Spinal cord (tissue), 10 donors: ENCODE results near the gene CEP19. TPM values are rescaled to one million over a fixed set of nuclear protein-coding genes. Genes with fewer than 3 reads are reported as not detected.
"Not testable (repeated sequence)": the region's sequence is repeated elsewhere in the genome, so short reads cannot be mapped to it uniquely, and the experiment has no call there.

ENCODE experiments used
- DNase-seq, 6 donors: peaks; one replicate each; pipeline versions ENCODE4 v3.0.0 to v3.0.0-alpha.2; 2013 to 2015; ENCODE audit warnings: low spot score in 6 of 6, low read depth in 4 of 6
- H3K27ac ChIP-seq: one replicate; pipeline ENCODE4 v1.5.1; 2013; ENCODE audit warnings: low read depth, low read length, control low read depth
- H3K27me3 ChIP-seq: one replicate; pipeline ENCODE4 v1.6.1; 2013; ENCODE audit warnings: low read length; ENCODE audit not compliant: control insufficient read depth, insufficient read depth
- H3K36me3 ChIP-seq: one replicate; pipeline ENCODE4 v1.6.1; 2013; ENCODE audit warnings: low read length; ENCODE audit not compliant: control insufficient read depth, insufficient read depth
- H3K4me1 ChIP-seq: one replicate; pipeline ENCODE4 v1.6.1; 2013; ENCODE audit warnings: low read length; ENCODE audit not compliant: control insufficient read depth, insufficient read depth
- H3K4me3 ChIP-seq: one replicate; pipeline ENCODE4 v1.5.1; 2013; ENCODE audit warnings: low read depth, low read length, control low read depth
- H3K9me3 ChIP-seq: one replicate; pipeline ENCODE4 v1.6.1; 2013; ENCODE audit warnings: low read length; ENCODE audit not compliant: control insufficient read depth, insufficient read depth
- WGBS: methylation state at CpG from one replicate; pipeline ENCODE4 v1.1.5; 2013; ENCODE audit warnings: missing lambda C conversion rate; ENCODE audit not compliant: insufficient coverage; 5-methylcytosine and 5-hydroxymethylcytosine counted together
- polyA plus RNA-seq, 2 donors: library from polyadenylated mRNA; unstranded; fragments of 120-200 nt; gene quantifications; one replicate each; pipeline ENCODE4 v1.2.1, GENCODE V29; 2013; ENCODE audit not compliant: insufficient read length in 2 of 2
- total RNA-seq, 2 donors: library from RNA; depleted of rRNA in 1 of 2; stranded (reverse); fragments of 120-200 nt in 1 of 2; fragments of >200 nt in 1 of 2; gene quantifications; one replicate each; pipeline versions ENCODE4 v1.2.3 to v1.2.4, GENCODE V29; 2013 to 2014
- donor health status: healthy.

Gene CEP19
- total and polyA plus RNA-seq, 4 donors, result 5.8 to 11.7 (median 10.3) TPM

DNA sequence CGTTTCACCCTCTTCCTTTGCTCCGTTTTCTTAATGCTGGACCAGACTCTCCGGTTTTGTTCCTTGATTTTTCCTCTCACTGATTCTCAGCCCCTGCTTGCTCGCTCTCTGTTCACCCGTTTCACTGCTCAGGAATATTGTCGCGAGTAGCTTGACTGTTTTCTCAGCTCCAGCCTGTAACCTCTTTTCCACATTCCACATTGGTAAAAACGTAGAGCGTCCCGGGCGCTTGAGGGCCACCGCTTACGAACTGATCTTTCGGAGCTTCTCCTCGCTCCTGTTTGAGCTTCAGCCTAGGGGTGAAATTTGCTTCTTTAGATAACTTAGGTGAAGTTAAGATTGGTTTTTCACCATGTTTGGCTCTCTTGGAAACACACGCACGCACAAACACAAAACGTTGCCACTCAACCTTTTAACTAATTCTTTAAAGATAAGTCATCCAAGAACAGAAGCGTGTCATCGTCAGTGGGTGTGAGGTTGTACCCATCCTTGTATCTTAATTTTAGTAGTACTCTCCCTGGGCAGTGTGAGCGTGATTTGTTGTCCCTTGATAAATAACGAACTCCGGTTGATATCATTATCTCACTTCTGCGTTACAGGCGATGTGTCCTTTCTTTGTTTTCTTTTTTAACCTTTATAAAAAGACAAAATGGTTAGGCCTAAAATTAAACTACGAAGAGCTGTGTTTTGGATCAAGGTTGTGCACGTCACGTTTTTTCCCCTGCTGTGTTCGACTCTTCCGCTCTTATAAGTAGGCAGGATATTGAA, 28.6 kb upstream of the CEP19 start:
- H3K36me3 ChIP-seq, result no peaks in the 10 kb centered on the region
- H3K27me3 ChIP-seq, result no peaks in the 10 kb centered on the region
- peak overlapping the region; percentile 86 for H3K4me3 ChIP-seq
- WGBS, result 0% methylated on average over 19 of the region's 30 CpGs
- H3K4me1 ChIP-seq, result peaks cover 3% of the 10 kb centered on the region
- no peaks in the 10 kb centered on the region for H3K9me3 ChIP-seq
- H3K27ac ChIP-seq, result peak overlapping the region; percentile 96
- DNase-seq, result peak in 5 of 6 donors; percentile 29 to 81 (median 36)

DNA sequence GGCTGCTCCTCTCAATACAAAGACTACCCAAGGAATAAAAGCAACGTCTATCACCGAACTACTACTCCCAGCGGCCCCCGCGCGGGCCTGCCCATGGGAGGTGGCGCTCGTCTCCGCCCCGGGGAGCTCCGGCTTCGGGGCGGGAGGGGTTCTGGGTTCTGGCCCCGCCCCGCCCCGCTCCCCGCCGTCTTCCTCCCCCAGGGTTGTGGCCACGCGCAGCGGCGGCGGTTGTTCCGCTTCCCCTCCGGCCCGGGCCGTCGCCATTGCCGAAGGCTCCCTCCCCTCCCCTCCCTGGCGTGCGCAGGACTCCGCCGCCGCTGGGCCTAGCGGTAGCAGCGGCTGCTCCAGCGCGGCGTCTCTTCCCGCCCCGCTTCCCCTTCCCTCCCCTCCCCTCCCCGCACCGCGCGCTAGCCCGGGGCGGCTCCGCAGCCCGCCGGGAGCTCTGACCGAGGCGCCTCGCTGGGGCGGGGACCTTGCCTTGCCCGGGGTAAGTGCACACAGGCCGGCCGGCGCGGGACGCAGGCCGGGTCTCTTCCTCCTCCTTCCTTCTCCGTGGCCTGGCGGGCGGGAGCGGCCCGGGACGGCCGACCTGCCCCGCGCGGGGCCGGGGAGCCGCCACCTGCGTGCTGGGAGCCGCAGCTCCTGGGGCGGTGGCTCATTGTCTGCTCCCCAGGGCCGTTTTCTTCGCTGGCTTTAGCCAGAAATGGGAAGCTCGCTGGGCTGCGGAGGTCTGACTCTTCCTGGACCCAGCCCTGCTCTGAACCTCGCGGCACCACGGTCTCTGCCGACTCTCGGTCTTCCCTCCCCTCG, 27.8 kb upstream of the CEP19 start, which contains the start of gene PAK2:
TSS of gene PAK2 (plus strand) at position 187 of the 810 bp plus-strand sequence. CDS start 42,790 bp downstream, outside the sequence.
- Histone ChIP-seq H3K9me3 (no peaks in the 10 kb centered on the region), H3K36me3 (no peaks in the 10 kb centered on the region), H3K4me3 (peak within 1 kb of the TSS; percentile 86), H3K27ac (peak within 1 kb of the TSS; percentile 96), H3K4me1 (peaks cover 3% of the 10 kb centered on the region), H3K27me3 (no peaks in the 10 kb centered on the region)
- under 1% methylated on average over 84 of the region's 86 CpGs for WGBS
- peak; percentile 66 to 97 (median 85) for DNase-seq

DNA sequence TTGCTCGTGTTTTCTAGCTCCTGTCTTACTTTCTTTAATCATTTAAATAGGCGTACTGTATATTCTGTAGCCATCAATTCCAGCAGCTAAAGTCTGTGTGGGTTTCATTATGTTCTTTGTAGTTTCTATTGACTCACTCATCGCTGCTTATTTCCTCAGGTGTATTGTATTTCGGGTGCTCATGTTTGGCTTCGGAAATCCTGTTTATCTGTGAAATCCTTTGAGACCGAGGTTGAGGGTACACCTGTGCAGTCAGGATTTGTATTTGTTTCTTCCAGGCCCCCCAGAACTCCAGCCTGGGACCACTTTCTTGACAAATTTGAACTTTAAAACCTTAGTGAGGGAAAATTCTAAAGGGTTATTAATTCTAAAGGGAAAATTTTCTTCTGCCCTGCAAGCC, 25.6 kb upstream of the CEP19 start:
- Histone ChIP-seq H3K4me1 (peaks cover 3% of the 10 kb centered on the region), H3K27me3 (no peaks in the 10 kb centered on the region), H3K27ac (no peak overlapping the region), H3K4me3 (no peak overlapping the region), H3K36me3 (peaks cover 3% of the 10 kb centered on the region), H3K9me3 (no peaks in the 10 kb centered on the region)
- WGBS, result 100% methylated on average over 2 of the region's 6 CpGs
- DNase-seq, result no peak

DNA sequence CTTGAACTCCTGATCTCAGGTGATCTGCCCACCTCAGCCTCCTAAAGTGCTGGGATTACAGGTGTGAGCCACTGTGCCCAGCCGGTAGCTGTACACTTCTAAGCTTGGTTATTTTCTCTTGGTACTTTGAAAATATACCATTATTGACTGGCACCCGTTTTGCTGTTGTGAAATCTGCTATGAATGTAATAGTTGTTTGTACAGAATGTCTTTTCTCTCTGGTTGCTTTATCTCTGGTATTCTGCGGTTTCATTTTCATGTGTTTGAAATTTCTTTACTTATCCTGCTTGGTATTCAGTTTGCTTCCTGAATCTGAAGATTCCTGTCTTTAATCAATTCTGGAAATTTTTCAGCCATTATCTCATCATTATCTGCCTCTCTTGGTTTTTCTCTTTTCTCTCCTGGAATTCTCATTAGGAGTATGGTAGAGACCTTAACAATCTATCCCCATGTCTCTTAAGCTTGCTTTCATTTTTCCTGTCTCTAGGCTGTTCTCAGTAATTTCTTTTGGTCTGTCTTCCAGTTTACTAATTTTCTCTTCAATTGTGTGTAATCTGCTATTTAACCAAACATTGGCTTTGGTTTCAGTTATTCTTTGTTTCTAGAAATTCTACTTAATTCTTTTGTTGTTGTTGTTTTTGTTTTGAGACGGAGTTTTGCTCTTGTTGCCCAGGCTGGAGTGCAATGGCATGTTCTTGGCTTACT, 24.8 kb upstream of the CEP19 start:
- Histone ChIP-seq H3K4me3 (no peak overlapping the region), H3K36me3 (peaks cover 3% of the 10 kb centered on the region), H3K27me3 (no peaks in the 10 kb centered on the region), H3K4me1 (no peaks in the 10 kb centered on the region), H3K27ac (no peak overlapping the region), H3K9me3 (no peaks in the 10 kb centered on the region)
- no peak for DNase-seq
- no CpG with 5 or more reads among the region's 4 CpGs for WGBS

DNA sequence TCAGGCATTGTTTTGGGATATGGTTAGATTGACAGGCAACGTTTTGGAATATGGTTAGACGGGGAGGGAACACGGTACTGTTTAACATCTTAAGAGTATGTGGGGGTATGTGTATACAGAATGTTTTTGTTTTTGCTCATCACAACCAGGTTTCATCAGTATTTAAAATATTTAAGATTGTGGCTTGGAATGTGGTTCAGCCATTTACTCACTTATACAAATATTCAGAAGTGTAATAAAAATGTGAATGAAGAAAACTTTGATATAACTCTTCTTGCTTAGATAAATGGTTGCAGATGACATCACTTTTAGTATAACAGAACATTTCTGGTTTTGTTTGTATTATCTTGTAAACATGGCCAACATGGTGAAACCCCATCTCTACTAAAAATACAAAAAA, 23.7 kb upstream of the CEP19 start:
- Histone ChIP-seq H3K27me3 (no peaks in the 10 kb centered on the region), H3K27ac (no peak overlapping the region), H3K4me1 (no peaks in the 10 kb centered on the region), H3K36me3 (peaks cover 3% of the 10 kb centered on the region), H3K9me3 (no peaks in the 10 kb centered on the region), H3K4me3 (no peak overlapping the region)
- DNase-seq, result no peak
- WGBS, result no CpG with 5 or more reads among the region's 3 CpGs

DNA sequence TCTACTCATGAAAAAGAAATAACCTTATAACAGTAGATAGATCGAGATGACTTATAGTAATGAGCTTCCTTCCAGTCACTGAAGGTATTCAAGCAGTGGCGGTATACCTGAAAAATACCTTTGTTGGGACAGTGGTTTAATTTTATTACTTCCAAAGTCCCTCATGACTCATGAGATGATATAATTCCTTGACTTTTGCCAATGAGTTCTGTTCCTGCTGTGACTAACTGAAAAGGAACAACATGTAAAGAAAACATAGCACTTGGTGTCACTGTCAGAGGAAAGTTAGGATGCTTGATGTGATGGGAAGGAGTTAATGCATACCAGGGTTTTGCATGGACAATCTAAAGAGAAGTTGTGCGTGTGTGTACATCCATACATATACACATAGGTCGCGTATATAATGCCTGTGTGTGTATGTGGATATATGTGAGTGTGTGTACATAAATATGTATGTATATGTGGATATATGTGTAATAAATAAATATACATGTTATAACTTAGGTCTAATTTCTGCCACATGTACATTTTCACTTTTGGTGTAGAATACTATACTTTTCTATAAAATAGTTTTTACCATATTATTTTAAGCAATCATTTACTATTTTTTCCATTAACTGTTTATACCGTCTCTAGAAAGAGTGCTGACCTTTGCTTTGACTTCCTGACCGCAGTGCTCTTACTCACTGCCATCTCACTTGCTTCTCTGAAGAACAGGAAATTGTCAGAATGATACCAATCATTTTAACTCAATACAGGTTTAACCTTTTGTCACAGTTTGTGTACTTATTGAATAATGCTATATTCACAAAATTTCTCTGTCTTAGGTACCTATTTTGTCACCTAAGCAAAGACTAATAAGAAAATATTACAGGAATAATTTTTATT, 15.0 kb upstream of the CEP19 start:
- H3K4me3 ChIP-seq, result no peak overlapping the region
- H3K4me1 ChIP-seq, result no peaks in the 10 kb centered on the region
- no peaks in the 10 kb centered on the region for H3K27me3 ChIP-seq
- no peaks in the 10 kb centered on the region for H3K9me3 ChIP-seq
- no peak overlapping the region for H3K27ac ChIP-seq
- H3K36me3 ChIP-seq, result peaks cover 12% of the 10 kb centered on the region
- no CpG with 5 or more reads among the region's 7 CpGs for WGBS
- DNase-seq, result no peak

DNA sequence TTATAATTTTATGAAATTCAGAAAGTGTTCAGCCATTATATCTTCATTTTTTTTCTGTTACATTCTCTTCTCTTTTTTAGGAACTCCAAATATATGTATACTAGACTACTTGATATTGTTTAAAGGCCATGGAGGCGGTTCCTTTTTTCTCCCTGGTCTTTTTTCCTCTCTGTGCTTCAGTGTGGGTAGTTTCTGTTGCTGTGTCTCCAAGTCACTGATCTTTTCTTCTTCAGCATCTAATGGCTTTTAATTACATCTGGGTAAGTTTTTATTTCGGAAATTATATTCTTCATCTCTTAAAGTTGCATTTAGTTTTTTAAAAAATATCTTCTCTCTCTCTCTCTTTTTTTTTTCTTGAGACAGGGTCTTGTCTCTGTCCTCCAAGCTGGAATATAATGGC, 9.0 kb upstream of the CEP19 start:
- Histone ChIP-seq H3K36me3 (peaks cover 20% of the 10 kb centered on the region), H3K27me3 (no peaks in the 10 kb centered on the region), H3K4me3 (no peak overlapping the region), H3K4me1 (no peaks in the 10 kb centered on the region), H3K9me3 (peaks cover 4% of the 10 kb centered on the region), H3K27ac (no peak overlapping the region)
- WGBS, result no CpG with 5 or more reads among the region's 2 CpGs
- DNase-seq, result no peak

DNA sequence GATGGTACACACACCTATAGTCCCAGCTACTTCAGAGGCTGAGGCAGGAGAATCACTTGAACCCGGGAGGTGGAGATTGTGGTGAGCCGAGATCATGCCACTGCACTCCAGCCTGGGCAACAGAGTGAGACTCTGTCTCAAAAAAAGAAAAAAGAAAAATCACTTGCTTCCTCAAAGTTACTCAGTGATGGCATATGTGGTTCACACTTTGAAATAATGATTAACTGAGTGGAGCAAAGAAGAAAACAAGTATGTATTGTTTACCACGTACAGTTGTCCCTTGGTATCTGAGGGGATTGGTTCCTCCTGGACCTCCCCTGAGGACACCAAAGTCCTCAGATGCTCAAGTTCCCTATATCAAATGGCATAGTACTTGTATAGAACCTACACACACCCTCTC, 5.1 kb upstream of the CEP19 start:
- not testable (repeated sequence) for H3K4me3 ChIP-seq, H3K27ac ChIP-seq, H3K27me3 ChIP-seq, H3K4me1 ChIP-seq, DNase-seq, H3K9me3 ChIP-seq
- H3K36me3 ChIP-seq, result peaks cover 12% of the 10 kb centered on the region
- WGBS, result no CpG with 5 or more reads among the region's 3 CpGs
